Fibroblast of peridontal ligament (primary cell): ENCODE measurements around the gene MEPE.
A peak's percentile ranks its signal among the peaks of the same experiment; 100 is the strongest.

Experiments
- DNase-seq: peaks from one replicate; pipeline ENCODE4 v3.0.0-alpha.2; 2010; ENCODE audit errors: extremely low read depth

Gene MEPE

GRCh38 chr4:87832669-87833068, at the start of gene MEPE:
TSS of gene MEPE (plus strand) at chr4:87832969. CDS start at chr4:87834715, 1,746 bp downstream.
- no peak for DNase-seq

- peak; percentile 41 for DNase-seq
These were observed 49.0 kb upstream of the MEPE start for GRCh38 chr4:87783781-87784180.

GRCh38 chr4:87785731-87786509, 46.8 kb upstream of the MEPE start:
- no peak for DNase-seq

- no peak for DNase-seq
These were observed 33.3 kb upstream of the MEPE start, which contains the start of gene IBSP for GRCh38 chr4:87799301-87800113. TSS of gene IBSP (plus strand) at chr4:87799554. CDS start at chr4:87802362, 2,808 bp downstream.

- no peak for DNase-seq
These were observed 29.9 kb upstream of the MEPE start for GRCh38 chr4:87802858-87803257.

GRCh38 chr4:87803421-87803820, 29.3 kb upstream of the MEPE start:
- DNase-seq, result peak; percentile 23

- no peak for DNase-seq
These were observed 27.9 kb upstream of the MEPE start for GRCh38 chr4:87804871-87805270.

GRCh38 chr4:87805971-87806370, 26.8 kb upstream of the MEPE start:
- DNase-seq, result peak; percentile 10

GRCh38 chr4:87806520-87806919, 26.2 kb upstream of the MEPE start:
- peak; percentile 51 for DNase-seq

- DNase-seq, result peak; percentile 44
These were observed 25.4 kb upstream of the MEPE start for GRCh38 chr4:87807402-87807801.

- DNase-seq, result peak; percentile 35
These were observed 20.8 kb upstream of the MEPE start for GRCh38 chr4:87811977-87812376.

GRCh38 chr4:87819281-87819919, 13.4 kb upstream of the MEPE start:
- DNase-seq, result peak; percentile 69

- DNase-seq, result no peak
These were observed 9.6 kb upstream of the MEPE start for GRCh38 chr4:87823200-87823599.

- DNase-seq, result no peak
These were observed 9.0 kb upstream of the MEPE start for GRCh38 chr4:87823724-87824123.

- DNase-seq, result no peak
These were observed 8.4 kb upstream of the MEPE start for GRCh38 chr4:87824352-87824751.

- no peak for DNase-seq
These were observed 1.6 kb downstream of the MEPE start for GRCh38 chr4:87834401-87834800.

- no peak for DNase-seq
These were observed 2.4 kb downstream of the MEPE start for GRCh38 chr4:87835197-87835596.

GRCh38 chr4:87835743-87836142, 3.0 kb downstream of the MEPE start:
- peak; percentile 8 for DNase-seq

- DNase-seq, result peak; percentile 21
These were observed 5.4 kb downstream of the MEPE start for GRCh38 chr4:87838205-87838604.

- peak; percentile 62 for DNase-seq
These were observed 6.3 kb downstream of the MEPE start for GRCh38 chr4:87838890-87839591.

GRCh38 chr4:87839592-87839946, 6.8 kb downstream of the MEPE start:
- DNase-seq, result no peak

- DNase-seq, result no peak
These were observed 7.4 kb downstream of the MEPE start for GRCh38 chr4:87840149-87840548.
